Liver (tissue), 9 donors: ENCODE results near the gene PRKN. TPM values are rescaled to one million over a fixed set of nuclear protein-coding genes. Genes with fewer than 3 reads are reported as not detected.

Experiments
- DNase-seq: peaks from one replicate; pipeline ENCODE4 v3.0.0-alpha.2; 2017; ENCODE audit warnings: low spot score
- H3K27ac ChIP-seq, 2 donors: one replicate each; pipeline ENCODE4 v1.7.0; 2013; ENCODE audit warnings: inconsistent platforms in 2 of 2, low read length in 2 of 2, control low read depth in 1 of 2, low read depth in 1 of 2, mild to moderate bottlenecking in 1 of 2
- H3K27me3 ChIP-seq, 4 donors: one replicate each; pipeline versions ENCODE4 v1.6.1 to v1.7.0; 2013; ENCODE audit warnings: low read length in 3 of 4, inconsistent platforms in 1 of 4, mild to moderate bottlenecking in 1 of 4, moderate library complexity in 1 of 4; ENCODE audit not compliant: control insufficient read depth in 4 of 4, insufficient read depth in 4 of 4
- H3K36me3 ChIP-seq, 4 donors: one replicate each; pipeline versions ENCODE4 v1.6.1 to v1.7.0; 2013; ENCODE audit warnings: low read length in 3 of 4, mild to moderate bottlenecking in 3 of 4, low read depth in 1 of 4, moderate library complexity in 1 of 4; ENCODE audit not compliant: control insufficient read depth in 4 of 4, insufficient read depth in 3 of 4
- H3K4me1 ChIP-seq, 4 donors: one replicate each; pipeline versions ENCODE4 v1.6.1 to v1.7.0; 2013; ENCODE audit warnings: low read length in 3 of 4, mild to moderate bottlenecking in 3 of 4, moderate library complexity in 1 of 4; ENCODE audit not compliant: control insufficient read depth in 4 of 4, insufficient read depth in 4 of 4
- H3K4me3 ChIP-seq, 3 donors: one replicate each; pipeline versions ENCODE4 v1.6.1 to v1.7.0; 2013; ENCODE audit warnings: low read length in 3 of 3, control low read depth in 1 of 3, low read depth in 1 of 3, mild to moderate bottlenecking in 1 of 3
- H3K9ac ChIP-seq, 2 donors: one replicate each; pipeline ENCODE4 v1.7.0; 2013; ENCODE audit warnings: low read length in 2 of 2, mild to moderate bottlenecking in 2 of 2, moderate library complexity in 2 of 2, control low read depth in 1 of 2, low read depth in 1 of 2
- H3K9me3 ChIP-seq, 4 donors: one replicate each; pipeline versions ENCODE4 v1.6.1 to v1.7.0; 2013; ENCODE audit warnings: low read length in 3 of 4; ENCODE audit not compliant: control insufficient read depth in 4 of 4
- EGR1 ChIP-seq, 2 donors: IDR thresholded peaks; 2 replicates each; pipeline ENCODE4 v1.6.1; 2016 to 2018; ENCODE audit warnings: antibody characterized with exemption in 2 of 2, low read depth in 2 of 2
- FOXA1 ChIP-seq: IDR thresholded peaks from 2 replicates; pipeline ENCODE4 v1.6.1; 2016; ENCODE audit warnings: antibody characterized with exemption
- FOXA2 ChIP-seq: IDR thresholded peaks from 2 replicates; pipeline ENCODE4 v1.6.1; 2016; ENCODE audit warnings: antibody characterized with exemption
- HNF4A ChIP-seq, 2 donors: conservative IDR thresholded peaks; 2 replicates each; pipeline ENCODE4 v1.6.1; 2016; ENCODE audit warnings: antibody characterized with exemption in 2 of 2, mild to moderate bottlenecking in 2 of 2
- HNF4G ChIP-seq: IDR thresholded peaks from 2 replicates; pipeline ENCODE4 v1.6.1; 2016; ENCODE audit warnings: antibody characterized with exemption
- JUND ChIP-seq, 2 donors: IDR thresholded peaks; 2 replicates each; pipeline ENCODE4 v1.6.1; 2016; ENCODE audit warnings: antibody characterized with exemption in 2 of 2
- NR2F2 ChIP-seq: IDR thresholded peaks from 2 replicates; pipeline ENCODE4 v1.6.1; 2016; ENCODE audit warnings: antibody characterized with exemption
- RAD21 ChIP-seq, 2 donors: IDR thresholded peaks; 2 replicates each; pipeline ENCODE4 v1.6.1; 2016; ENCODE audit warnings: antibody characterized with exemption in 2 of 2, mild to moderate bottlenecking in 2 of 2
- SP1 ChIP-seq: IDR thresholded peaks from 2 replicates; pipeline ENCODE4 v1.6.1; 2018; ENCODE audit warnings: antibody characterized with exemption, mild to moderate bottlenecking
- TAF1 ChIP-seq: conservative IDR thresholded peaks from 2 replicates; pipeline ENCODE4 v1.6.1; 2016; ENCODE audit warnings: antibody characterized with exemption, mild to moderate bottlenecking
- YY1 ChIP-seq: IDR thresholded peaks from 2 replicates; pipeline ENCODE4 v1.6.1; 2016; ENCODE audit warnings: antibody characterized with exemption, mild to moderate bottlenecking
- WGBS: extraction: QIAGEN DNeasy Blood & Tissue Kit; methylation state at CpG from one replicate; pipeline ENCODE4 v1.1.7; 2013; 5-methylcytosine and 5-hydroxymethylcytosine counted together
- polyA plus RNA-seq, 2 donors: library from polyadenylated mRNA; stranded (reverse) in 1 of 2; unstranded in 1 of 2; fragments of 200-250 nt in 1 of 2; fragments of >200 nt in 1 of 2; fragmentation: Nextera tagmentation in 1 of 2; extraction: Ambion mirVana in 1 of 2; gene quantifications; one replicate each; pipeline versions ENCODE4 v1.2.1 to v1.2.3, GENCODE V29; 2013 to 2015
- total RNA-seq, 2 donors: library from RNA; depleted of rRNA; stranded (reverse); fragments of >200 nt; gene quantifications; one replicate each; pipeline ENCODE4 v1.2.3, GENCODE V29; 2014
- TF ChIP-seq, protein P1 (sequence below): IDR thresholded peaks from 2 replicates; pipeline ENCODE4 v1.6.1; 2016; ENCODE audit warnings: antibody characterized with exemption
- TF ChIP-seq, protein P2 (sequence below): IDR thresholded peaks from 2 replicates; pipeline ENCODE4 v1.6.1; 2016; ENCODE audit warnings: antibody characterized with exemption
- TF ChIP-seq, protein P3 (sequence below): fragments of 150-350 bp; IDR thresholded peaks from 2 replicates; pipeline ENCODE4 v1.5.1; 2017; ENCODE audit warnings: improper control_type of control experiment, low read depth, low read length; ENCODE audit not compliant: missing input control
- TF ChIP-seq, protein P4 (sequence below): IDR thresholded peaks from 2 replicates; pipeline ENCODE4 v1.6.1; 2016; ENCODE audit warnings: antibody characterized with exemption, mild to moderate bottlenecking
- TF ChIP-seq, protein P5 (sequence below): IDR thresholded peaks from 2 replicates; pipeline ENCODE4 v1.6.1; 2016; ENCODE audit warnings: antibody characterized with exemption
- donor health status: healthy.
- donor health status: healthy.
- donor health status: healthy.
- donor health status: healthy.
- donor health status: healthy.

Gene PRKN
- total and polyA plus RNA-seq, 4 donors: 0.47 to 4.1 (median 3.2) TPM

DNA sequence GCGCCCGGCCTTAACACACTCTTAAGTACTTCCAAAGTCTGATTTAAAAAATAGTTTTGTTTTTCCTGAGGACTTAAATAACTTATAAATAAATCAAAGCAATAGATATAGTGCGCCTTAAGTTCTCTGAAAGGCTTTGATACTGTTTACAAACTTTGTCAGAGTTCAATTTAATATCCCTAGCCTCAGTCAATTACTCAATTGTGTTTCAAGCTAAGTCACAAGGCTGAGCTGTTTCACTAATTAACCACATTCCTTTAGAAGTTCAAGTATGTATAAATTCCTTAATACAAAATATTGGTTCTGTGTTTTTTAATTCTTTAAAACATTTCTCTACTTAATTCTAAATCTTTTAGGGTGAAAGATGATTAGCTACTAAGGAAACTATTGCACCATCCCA is 1275.3 kb downstream of the PRKN start:
- no peaks in the 10 kb centered on the region for H3K27me3 ChIP-seq
- H3K4me1 ChIP-seq: no peaks in the 10 kb centered on the region
- no peaks in the 10 kb centered on the region for H3K9me3 ChIP-seq
- no peak for DNase-seq
- no peak overlapping the region for H3K27ac ChIP-seq
- TF ChIP-seq NR2F2 (no peak), FOXA1 (no peak), TAF1 (no peak), HNF4A (conservative IDR thresholded peaks at IDR 0.05) (no peak), RAD21 (IDR thresholded peaks at IDR 0.05) (no peak), JUND (IDR thresholded peaks at IDR 0.05) (no peak), YY1 (no peak), FOXA2 (no peak)
- TF ChIP-seq, protein P1, sequence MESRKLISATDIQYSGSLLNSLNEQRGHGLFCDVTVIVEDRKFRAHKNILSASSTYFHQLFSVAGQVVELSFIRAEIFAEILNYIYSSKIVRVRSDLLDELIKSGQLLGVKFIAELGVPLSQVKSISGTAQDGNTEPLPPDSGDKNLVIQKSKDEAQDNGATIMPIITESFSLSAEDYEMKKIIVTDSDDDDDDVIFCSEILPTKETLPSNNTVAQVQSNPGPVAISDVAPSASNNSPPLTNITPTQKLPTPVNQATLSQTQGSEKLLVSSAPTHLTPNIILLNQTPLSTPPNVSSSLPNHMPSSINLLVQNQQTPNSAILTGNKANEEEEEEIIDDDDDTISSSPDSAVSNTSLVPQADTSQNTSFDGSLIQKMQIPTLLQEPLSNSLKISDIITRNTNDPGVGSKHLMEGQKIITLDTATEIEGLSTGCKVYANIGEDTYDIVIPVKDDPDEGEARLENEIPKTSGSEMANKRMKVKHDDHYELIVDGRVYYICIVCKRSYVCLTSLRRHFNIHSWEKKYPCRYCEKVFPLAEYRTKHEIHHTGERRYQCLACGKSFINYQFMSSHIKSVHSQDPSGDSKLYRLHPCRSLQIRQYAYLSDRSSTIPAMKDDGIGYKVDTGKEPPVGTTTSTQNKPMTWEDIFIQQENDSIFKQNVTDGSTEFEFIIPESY: no peak
- TF ChIP-seq, protein P2, sequence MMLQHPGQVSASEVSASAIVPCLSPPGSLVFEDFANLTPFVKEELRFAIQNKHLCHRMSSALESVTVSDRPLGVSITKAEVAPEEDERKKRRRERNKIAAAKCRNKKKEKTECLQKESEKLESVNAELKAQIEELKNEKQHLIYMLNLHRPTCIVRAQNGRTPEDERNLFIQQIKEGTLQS: no peak
- TF ChIP-seq, protein P3, sequence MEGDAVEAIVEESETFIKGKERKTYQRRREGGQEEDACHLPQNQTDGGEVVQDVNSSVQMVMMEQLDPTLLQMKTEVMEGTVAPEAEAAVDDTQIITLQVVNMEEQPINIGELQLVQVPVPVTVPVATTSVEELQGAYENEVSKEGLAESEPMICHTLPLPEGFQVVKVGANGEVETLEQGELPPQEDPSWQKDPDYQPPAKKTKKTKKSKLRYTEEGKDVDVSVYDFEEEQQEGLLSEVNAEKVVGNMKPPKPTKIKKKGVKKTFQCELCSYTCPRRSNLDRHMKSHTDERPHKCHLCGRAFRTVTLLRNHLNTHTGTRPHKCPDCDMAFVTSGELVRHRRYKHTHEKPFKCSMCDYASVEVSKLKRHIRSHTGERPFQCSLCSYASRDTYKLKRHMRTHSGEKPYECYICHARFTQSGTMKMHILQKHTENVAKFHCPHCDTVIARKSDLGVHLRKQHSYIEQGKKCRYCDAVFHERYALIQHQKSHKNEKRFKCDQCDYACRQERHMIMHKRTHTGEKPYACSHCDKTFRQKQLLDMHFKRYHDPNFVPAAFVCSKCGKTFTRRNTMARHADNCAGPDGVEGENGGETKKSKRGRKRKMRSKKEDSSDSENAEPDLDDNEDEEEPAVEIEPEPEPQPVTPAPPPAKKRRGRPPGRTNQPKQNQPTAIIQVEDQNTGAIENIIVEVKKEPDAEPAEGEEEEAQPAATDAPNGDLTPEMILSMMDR: no peak
- TF ChIP-seq, protein P4, sequence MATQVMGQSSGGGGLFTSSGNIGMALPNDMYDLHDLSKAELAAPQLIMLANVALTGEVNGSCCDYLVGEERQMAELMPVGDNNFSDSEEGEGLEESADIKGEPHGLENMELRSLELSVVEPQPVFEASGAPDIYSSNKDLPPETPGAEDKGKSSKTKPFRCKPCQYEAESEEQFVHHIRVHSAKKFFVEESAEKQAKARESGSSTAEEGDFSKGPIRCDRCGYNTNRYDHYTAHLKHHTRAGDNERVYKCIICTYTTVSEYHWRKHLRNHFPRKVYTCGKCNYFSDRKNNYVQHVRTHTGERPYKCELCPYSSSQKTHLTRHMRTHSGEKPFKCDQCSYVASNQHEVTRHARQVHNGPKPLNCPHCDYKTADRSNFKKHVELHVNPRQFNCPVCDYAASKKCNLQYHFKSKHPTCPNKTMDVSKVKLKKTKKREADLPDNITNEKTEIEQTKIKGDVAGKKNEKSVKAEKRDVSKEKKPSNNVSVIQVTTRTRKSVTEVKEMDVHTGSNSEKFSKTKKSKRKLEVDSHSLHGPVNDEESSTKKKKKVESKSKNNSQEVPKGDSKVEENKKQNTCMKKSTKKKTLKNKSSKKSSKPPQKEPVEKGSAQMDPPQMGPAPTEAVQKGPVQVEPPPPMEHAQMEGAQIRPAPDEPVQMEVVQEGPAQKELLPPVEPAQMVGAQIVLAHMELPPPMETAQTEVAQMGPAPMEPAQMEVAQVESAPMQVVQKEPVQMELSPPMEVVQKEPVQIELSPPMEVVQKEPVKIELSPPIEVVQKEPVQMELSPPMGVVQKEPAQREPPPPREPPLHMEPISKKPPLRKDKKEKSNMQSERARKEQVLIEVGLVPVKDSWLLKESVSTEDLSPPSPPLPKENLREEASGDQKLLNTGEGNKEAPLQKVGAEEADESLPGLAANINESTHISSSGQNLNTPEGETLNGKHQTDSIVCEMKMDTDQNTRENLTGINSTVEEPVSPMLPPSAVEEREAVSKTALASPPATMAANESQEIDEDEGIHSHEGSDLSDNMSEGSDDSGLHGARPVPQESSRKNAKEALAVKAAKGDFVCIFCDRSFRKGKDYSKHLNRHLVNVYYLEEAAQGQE: no peak
- no peaks in the 10 kb centered on the region for H3K36me3 ChIP-seq
- H3K9ac ChIP-seq: no peak overlapping the region
- 97% methylated on average over 3 of the region's 3 CpGs for whole genome bisulfite sequencing
- H3K4me3 ChIP-seq: no peak overlapping the region

DNA sequence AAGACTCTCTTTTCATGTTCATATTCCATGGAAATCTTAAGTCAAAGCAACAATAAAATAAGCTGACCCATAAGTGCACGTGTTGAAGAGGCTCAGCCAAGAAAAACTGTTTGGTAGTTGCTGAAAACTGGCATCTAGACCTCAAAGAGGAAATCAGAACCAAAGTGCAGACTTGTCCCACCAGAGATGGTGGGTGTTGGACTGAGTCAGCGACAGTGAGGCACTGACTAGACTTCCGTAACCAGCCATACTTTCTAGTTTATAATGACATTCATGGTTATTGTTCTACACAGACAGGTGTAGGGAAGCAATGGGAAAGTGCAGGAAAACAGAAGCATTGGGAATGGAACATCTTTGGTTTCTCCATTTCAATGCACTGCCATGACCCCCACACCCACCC is 1278.0 kb downstream of the PRKN start:
- Histone ChIP-seq H3K9me3 (no peaks in the 10 kb centered on the region), H3K9ac (no peak overlapping the region), H3K27ac (no peak overlapping the region), H3K27me3 (no peaks in the 10 kb centered on the region), H3K4me3 (no peak overlapping the region), H3K4me1 (no peaks in the 10 kb centered on the region), H3K36me3 (no peaks in the 10 kb centered on the region)
- WGBS: 91% methylated on average over 3 of the region's 3 CpGs
- no peak for DNase-seq
- TF ChIP-seq HNF4G (no peak), HNF4A (conservative IDR thresholded peaks at IDR 0.05) (no peak), JUND (IDR thresholded peaks at IDR 0.05) (no peak), FOXA2 (no peak), SP1 (no peak), FOXA1 (no peak), RAD21 (IDR thresholded peaks at IDR 0.05) (no peak), EGR1 (IDR thresholded peaks at IDR 0.05; ENCODE audit: low read depth in 2 of 2) (no peak)
- TF ChIP-seq, protein P4: no peak
- TF ChIP-seq, protein P5, sequence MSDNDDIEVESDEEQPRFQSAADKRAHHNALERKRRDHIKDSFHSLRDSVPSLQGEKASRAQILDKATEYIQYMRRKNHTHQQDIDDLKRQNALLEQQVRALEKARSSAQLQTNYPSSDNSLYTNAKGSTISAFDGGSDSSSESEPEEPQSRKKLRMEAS: no peak
- TF ChIP-seq, protein P3: no peak
- TF ChIP-seq, protein P2: no peak
